Adrenal gland (tissue), 12 donors: ENCODE measurements around the gene CDH24. TPM values are rescaled to one million over a fixed set of nuclear protein-coding genes. Genes with fewer than 3 reads are reported as not detected.

Experiments
- DNase-seq, 7 donors: peaks; one replicate each; pipeline ENCODE4 v3.0.0-alpha.2; 2019 to 2020
- H3K27ac ChIP-seq, 5 donors: fragments of 200-600 bp; sonication (generic) in 4 of 5; 1 replicate in 3 of 5; 2 replicates in 2 of 5; pipeline versions ENCODE4 v1.5.1 to v1.8.0; 2016 to 2020; ENCODE audit warnings: mild to moderate bottlenecking in 1 of 5
- H3K27me3 ChIP-seq: fragments of 200-600 bp; 2 replicates; pipeline ENCODE4 v1.8.0; 2021
- H3K36me3 ChIP-seq, 2 donors: fragments of 200-600 bp; replicated peaks in 1 of 2; 1 replicate in 1 of 2; 2 replicates in 1 of 2; pipeline versions ENCODE4 v1.5.1 to v1.8.0; 2018 to 2022
- H3K4me1 ChIP-seq, 2 donors: fragments of 200-600 bp; replicated peaks in 1 of 2; 1 replicate in 1 of 2; 2 replicates in 1 of 2; pipeline versions ENCODE4 v1.5.1 to v1.8.0; 2018 to 2021
- H3K4me3 ChIP-seq, 4 donors: fragments of 200-600 bp; sonication (generic) in 3 of 4; one replicate each; pipeline ENCODE4 v1.5.1; 2016 to 2018
- H3K9me3 ChIP-seq, 3 donors: fragments of 200-600 bp; sonication (generic) in 1 of 3; replicated peaks in 1 of 3; 1 replicate in 2 of 3; 2 replicates in 1 of 3; pipeline versions ENCODE4 v1.5.1 to v1.8.0; 2016 to 2021
- POLR2A ChIP-seq, 2 donors: fragments of 450-650 bp; IDR thresholded peaks; one replicate each; pipeline ENCODE4 v1.6.1; 2017; ENCODE audit warnings: antibody characterized with exemption in 2 of 2, mild to moderate bottlenecking in 2 of 2, moderate library complexity in 1 of 2
- WGBS, 4 donors: extraction: QIAGEN DNeasy Blood & Tissue Kit in 2 of 4; methylation state at CpG; one replicate each; pipeline versions ENCODE4 v1.1.5 to v1.1.7; 2013 to 2017; 5-methylcytosine and 5-hydroxymethylcytosine counted together
- intact Hi-C, 2 donors: fragments of 100-400 bp; cut with DNase I; formaldehyde crosslinking; loops; one replicate each; pipeline versions ENCODE4 v1.14.1 to v1.15.0; 2022 to 2023
- polyA plus RNA-seq, 3 donors: library from polyadenylated mRNA; stranded (reverse); fragments of 200-250 nt in 2 of 3; fragments of 350-450 nt in 1 of 3; fragmentation: Illumina TruSeq in 1 of 3; extraction: RNeasy Lipid Tissue Mini Kit (QIAGEN cat#74804) in 1 of 3; gene quantifications; one replicate each; pipeline ENCODE4 v1.2.3, GENCODE V29; 2013 to 2014
- total RNA-seq, 9 donors: library from RNA; depleted of rRNA in 4 of 9; stranded (reverse); fragments of >200 nt in 4 of 9; fragments of 120-200 nt in 1 of 9; fragmentation: NEBNext Ultra II Directional in 1 of 9; extraction: Animal tissue kit (Norgen Biotek cat#: 25700) in 1 of 9; gene quantifications; one replicate each; pipeline versions ENCODE4 v1.1.0 to v1.2.4, GENCODE V29; 2013 to 2023
- TF ChIP-seq, protein P1 (sequence below), 6 experiments: fragments of 450-650 bp in 4 of 6; fragments of 200-600 bp in 2 of 6; sonication (generic) in 1 of 6; IDR thresholded peaks; 1 replicate in 5 of 6; 2 replicates in 1 of 6; pipeline versions ENCODE4 v1.5.1 to v1.8.0; 2016 to 2021; ENCODE audit warnings: antibody characterized with exemption in 6 of 6, mild to moderate bottlenecking in 2 of 6, moderate library complexity in 1 of 6
- donor health status: healthy with polysubstance abuse.
- donor health status: Bipolar disorder and iron deficiency.
- donor health status: DM: yes; HTN: yes; CAD: no.
- donor health status: DM: no; HTN: no; CAD: no.
- donor health status: DM: no; HTN: no; CAD: no.
- donor health status: DM: yes; HTN: yes; CAD: no.

Gene CDH24
- total and polyA plus RNA-seq, 12 donors = 1.5 to 29.3 (median 3.5) TPM

DNA sequence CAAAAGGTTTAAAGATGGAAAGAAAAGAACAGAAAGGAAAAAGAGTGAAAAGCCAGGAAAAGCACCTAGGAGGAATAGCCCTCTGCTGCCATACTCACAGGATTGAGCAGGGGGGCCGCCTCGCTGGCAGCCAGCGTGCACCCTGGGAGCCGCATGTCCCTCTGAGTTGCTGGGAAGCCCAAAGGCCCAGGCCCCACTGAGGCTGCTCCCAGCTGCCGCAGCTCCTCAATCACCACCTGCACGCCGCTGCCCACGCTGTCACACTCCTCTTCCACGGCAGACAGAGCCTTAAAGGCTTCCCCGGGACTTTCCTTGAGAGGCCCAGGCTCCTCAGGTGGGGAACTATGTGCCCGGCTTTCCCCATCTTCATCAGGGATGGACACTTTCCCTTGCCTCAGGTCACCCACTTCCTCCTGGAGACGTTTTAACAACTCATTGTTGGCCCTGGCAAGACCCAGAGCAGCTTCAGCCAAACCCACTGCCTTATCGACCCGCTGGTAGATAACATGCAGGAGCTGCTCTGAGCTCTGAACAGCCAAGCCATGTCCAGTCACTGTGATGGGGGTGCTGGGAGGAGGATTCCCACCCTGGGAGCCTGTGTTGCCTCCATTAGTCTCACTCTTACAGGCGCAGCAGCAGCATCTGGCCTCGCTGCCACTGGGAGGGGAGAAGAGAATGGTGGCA is 58.8 kb downstream of the CDH24 start:
- H3K9me3 ChIP-seq = no peaks in the 10 kb centered on the region
- H3K27me3 ChIP-seq = no peaks in the 10 kb centered on the region
- no peaks in the 10 kb centered on the region for H3K36me3 ChIP-seq
- no peak for TF ChIP-seq POLR2A (IDR thresholded peaks at IDR 0.05)
- TF ChIP-seq, protein P1, sequence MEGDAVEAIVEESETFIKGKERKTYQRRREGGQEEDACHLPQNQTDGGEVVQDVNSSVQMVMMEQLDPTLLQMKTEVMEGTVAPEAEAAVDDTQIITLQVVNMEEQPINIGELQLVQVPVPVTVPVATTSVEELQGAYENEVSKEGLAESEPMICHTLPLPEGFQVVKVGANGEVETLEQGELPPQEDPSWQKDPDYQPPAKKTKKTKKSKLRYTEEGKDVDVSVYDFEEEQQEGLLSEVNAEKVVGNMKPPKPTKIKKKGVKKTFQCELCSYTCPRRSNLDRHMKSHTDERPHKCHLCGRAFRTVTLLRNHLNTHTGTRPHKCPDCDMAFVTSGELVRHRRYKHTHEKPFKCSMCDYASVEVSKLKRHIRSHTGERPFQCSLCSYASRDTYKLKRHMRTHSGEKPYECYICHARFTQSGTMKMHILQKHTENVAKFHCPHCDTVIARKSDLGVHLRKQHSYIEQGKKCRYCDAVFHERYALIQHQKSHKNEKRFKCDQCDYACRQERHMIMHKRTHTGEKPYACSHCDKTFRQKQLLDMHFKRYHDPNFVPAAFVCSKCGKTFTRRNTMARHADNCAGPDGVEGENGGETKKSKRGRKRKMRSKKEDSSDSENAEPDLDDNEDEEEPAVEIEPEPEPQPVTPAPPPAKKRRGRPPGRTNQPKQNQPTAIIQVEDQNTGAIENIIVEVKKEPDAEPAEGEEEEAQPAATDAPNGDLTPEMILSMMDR (IDR thresholded peaks at IDR 0.05) = no peak
- no peaks in the 10 kb centered on the region for H3K4me1 ChIP-seq
- intact Hi-C loops = no loop called here
- DNase-seq = no peak
- no peak overlapping the region for H3K4me3 ChIP-seq
- no peak overlapping the region for H3K27ac ChIP-seq
- WGBS, 4 donors = 84 to 90% (median 89%) methylated on average over 15 to 16 of the region's 16 CpGs

DNA sequence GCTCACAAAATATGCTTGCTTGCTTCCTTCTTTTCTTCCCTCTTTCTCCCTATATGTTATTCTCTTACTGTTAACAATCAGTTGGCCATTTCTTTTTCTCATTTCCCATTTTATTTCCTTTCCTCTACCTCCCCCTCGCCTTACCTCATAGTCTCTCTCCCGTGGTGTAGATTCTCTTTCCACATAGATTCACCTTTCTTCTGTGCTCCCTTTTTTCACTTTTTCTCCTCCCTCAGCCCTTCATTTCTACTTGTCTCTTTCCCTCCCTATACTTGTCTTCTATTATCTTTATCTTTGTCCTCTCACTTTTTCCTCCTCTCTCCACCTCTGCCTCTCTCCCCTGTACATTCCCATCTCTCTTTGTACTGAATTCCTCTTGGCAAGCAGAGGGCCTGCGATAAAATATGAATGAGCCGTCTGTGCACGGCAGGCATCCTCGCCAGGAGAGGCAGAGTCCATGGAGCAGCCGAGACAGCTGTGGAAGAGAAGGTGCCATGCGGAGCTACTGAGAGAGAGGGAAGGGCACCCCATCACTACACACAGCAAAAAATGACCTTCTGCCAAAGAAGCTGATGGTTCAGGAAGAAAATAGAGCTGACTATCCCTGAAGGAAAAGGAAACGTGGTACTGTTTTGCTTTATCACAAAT is 59.5 kb downstream of the CDH24 start:
- Histone ChIP-seq H3K27me3 (no peaks in the 10 kb centered on the region), H3K4me3 (no peak overlapping the region), H3K27ac (no peak overlapping the region), H3K36me3 (no peaks in the 10 kb centered on the region), H3K4me1 (no peaks in the 10 kb centered on the region), H3K9me3 (no peaks in the 10 kb centered on the region)
- intact Hi-C loops = no loop called here
- WGBS, 4 donors = 74 to 85% (median 79%) methylated on average over 9 of the region's 9 CpGs
- DNase-seq = no peak
- TF ChIP-seq POLR2A (IDR thresholded peaks at IDR 0.05) = no peak
- TF ChIP-seq, protein P1 (IDR thresholded peaks at IDR 0.05) = no peak

Other genes starting within 250 kb of the CDH24 start
- gene SLC7A7, start 242.1 kb downstream of the CDH24 start, total RNA-seq = 10 to 100 TPM in 8 of 9 donors, 1 to 10 TPM in 1; 7.3 to 30.5 (median 18.6) TPM
- 10 to 100 TPM in 1 of 3 donors, 1 to 10 TPM in 2; 4.0 to 10.1 (median 6.5) TPM for gene SLC7A7, start 242.1 kb downstream of the CDH24 start, polyA plus RNA-seq
- 100 to 1,000 TPM in 5 of 9 donors, 10 to 100 TPM in 4; 58.3 to 390 (median 111) TPM for gene MRPL52, start 227.6 kb downstream of the CDH24 start, total RNA-seq
- gene MRPL52, start 227.6 kb downstream of the CDH24 start, polyA plus RNA-seq = 100 to 1,000 TPM in 2 of 3 donors, 10 to 100 TPM in 1; 66.0 to 337 (median 256) TPM
- 100 to 1,000 TPM in 4 of 9 donors, 10 to 100 TPM in 5; 19.3 to 161 (median 91.8) TPM for gene MMP14, start 220.9 kb downstream of the CDH24 start, total RNA-seq
- gene MMP14, start 220.9 kb downstream of the CDH24 start, polyA plus RNA-seq = 10 to 100 TPM; 15.5 to 65.2 (median 17.0) TPM
- 100 to 1,000 TPM in 4 of 9 donors, 10 to 100 TPM in 5; 14.8 to 207 (median 92.0) TPM for gene LRP10, start 185.8 kb downstream of the CDH24 start, total RNA-seq
- gene LRP10, start 185.8 kb downstream of the CDH24 start, polyA plus RNA-seq = 10 to 100 TPM; 13.1 to 26.8 (median 14.8) TPM
- under 1 TPM in 5 of 9 donors, not detected in 4; 0.15 to 0.28 (median 0.25) TPM for gene REM2, start 174.3 kb downstream of the CDH24 start, total RNA-seq
- 1 to 10 TPM in 1 of 3 donors, under 1 TPM in 2; 0.09 to 1.2 (median 0.64) TPM for gene REM2, start 174.3 kb downstream of the CDH24 start, polyA plus RNA-seq
- 1,000 to 10,000 TPM in 2 of 9 donors, 100 to 1,000 TPM in 1, 10 to 100 TPM in 6; 70.4 to 1,877 (median 86.2) TPM for gene RBM23, start 138.4 kb downstream of the CDH24 start, total RNA-seq
- gene RBM23, start 138.4 kb downstream of the CDH24 start, polyA plus RNA-seq = 10 to 100 TPM; 39.5 to 82.8 (median 43.8) TPM
- gene PRMT5, start 128.1 kb downstream of the CDH24 start, total RNA-seq = 100 to 1,000 TPM in 2 of 9 donors, 10 to 100 TPM in 7; 28.6 to 125 (median 68.0) TPM
- 100 to 1,000 TPM in 1 of 3 donors, 10 to 100 TPM in 2; 20.9 to 134 (median 21.6) TPM for gene PRMT5, start 128.1 kb downstream of the CDH24 start, polyA plus RNA-seq
- gene HAUS4, start 100.4 kb downstream of the CDH24 start, total RNA-seq = 10 to 100 TPM; 16.8 to 72.2 (median 35.4) TPM
- gene HAUS4, start 100.4 kb downstream of the CDH24 start, polyA plus RNA-seq = 10 to 100 TPM; 11.2 to 20.4 (median 20.0) TPM
- gene AJUBA, start 75.0 kb downstream of the CDH24 start, total RNA-seq = 10 to 100 TPM in 3 of 9 donors, 1 to 10 TPM in 6; 2.0 to 12.6 (median 6.2) TPM
- gene AJUBA, start 75.0 kb downstream of the CDH24 start, polyA plus RNA-seq = 1 to 10 TPM; 1.4 to 3.6 (median 2.3) TPM
- 10 to 100 TPM in 2 of 9 donors, 1 to 10 TPM in 7; 4.0 to 12.4 (median 8.0) TPM for gene C14orf93, start 47.4 kb downstream of the CDH24 start, total RNA-seq
- 10 to 100 TPM in 1 of 3 donors, 1 to 10 TPM in 2; 2.9 to 12.5 (median 7.5) TPM for gene C14orf93, start 47.4 kb downstream of the CDH24 start, polyA plus RNA-seq
- gene PSMB5, start 22.6 kb downstream of the CDH24 start, total RNA-seq = 100 to 1,000 TPM; 114 to 377 (median 140) TPM
- gene PSMB5, start 22.6 kb downstream of the CDH24 start, polyA plus RNA-seq = 100 to 1,000 TPM in 1 of 3 donors, 10 to 100 TPM in 2; 55.4 to 175 (median 75.4) TPM
- gene PSMB11, start 15.3 kb downstream of the CDH24 start, total RNA-seq = under 1 TPM in 1 of 9 donors, not detected in 8; 0.17 TPM
- not detected for gene PSMB11, start 15.3 kb downstream of the CDH24 start, polyA plus RNA-seq
- gene ACIN1, start 37.6 kb upstream of the CDH24 start, total RNA-seq = 100 to 1,000 TPM in 5 of 9 donors, 10 to 100 TPM in 4; 73.1 to 203 (median 129) TPM
- gene ACIN1, start 37.6 kb upstream of the CDH24 start, polyA plus RNA-seq = 100 to 1,000 TPM; 116 to 431 (median 258) TPM
- gene C14orf119, start 38.0 kb upstream of the CDH24 start, total RNA-seq = 100 to 1,000 TPM in 1 of 9 donors, 10 to 100 TPM in 8; 23.9 to 206 (median 55.4) TPM
- 10 to 100 TPM; 28.0 to 52.9 (median 35.1) TPM for gene C14orf119, start 38.0 kb upstream of the CDH24 start, polyA plus RNA-seq
- not detected for gene CIROP, start 47.5 kb upstream of the CDH24 start, total RNA-seq
- gene CIROP, start 47.5 kb upstream of the CDH24 start, polyA plus RNA-seq = not detected
- gene CEBPE, start 61.7 kb upstream of the CDH24 start, total RNA-seq = under 1 TPM in 1 of 9 donors, not detected in 8; 0.15 TPM
- under 1 TPM in 2 of 3 donors, not detected in 1; 0.03 to 0.40 TPM for gene CEBPE, start 61.7 kb upstream of the CDH24 start, polyA plus RNA-seq
- gene SLC7A8, start 126.1 kb upstream of the CDH24 start, total RNA-seq = 10 to 100 TPM in 8 of 9 donors, 1 to 10 TPM in 1; 6.8 to 50.9 (median 33.2) TPM
- gene SLC7A8, start 126.1 kb upstream of the CDH24 start, polyA plus RNA-seq = 10 to 100 TPM; 18.2 to 24.5 (median 21.0) TPM
- gene RNF212B, start 180.4 kb upstream of the CDH24 start, total RNA-seq = not detected
- not detected for gene RNF212B, start 180.4 kb upstream of the CDH24 start, polyA plus RNA-seq
- gene HOMEZ, start 228.6 kb upstream of the CDH24 start, total RNA-seq = 10 to 100 TPM in 4 of 9 donors, 1 to 10 TPM in 5; 4.7 to 14.8 (median 9.7) TPM
- gene HOMEZ, start 228.6 kb upstream of the CDH24 start, polyA plus RNA-seq = 10 to 100 TPM in 1 of 3 donors, 1 to 10 TPM in 2; 4.5 to 15.0 (median 4.8) TPM
- gene PPP1R3E, start 245.3 kb upstream of the CDH24 start, total RNA-seq = 10 to 100 TPM in 4 of 9 donors, 1 to 10 TPM in 5; 2.2 to 16.6 (median 9.5) TPM
- gene PPP1R3E, start 245.3 kb upstream of the CDH24 start, polyA plus RNA-seq = 10 to 100 TPM; 16.8 to 82.8 (median 29.1) TPM
- 10 to 100 TPM; 23.8 to 51.8 (median 36.6) TPM for gene BCL2L2, start 249.3 kb upstream of the CDH24 start, total RNA-seq
- 10 to 100 TPM; 16.8 to 54.6 (median 44.6) TPM for gene BCL2L2, start 249.3 kb upstream of the CDH24 start, polyA plus RNA-seq